ENCODE data around the gene ZNF341.

ZNF341 gene

GRCh38 chr20:33732166-33732970 lies 572 bp downstream of the ZNF341 start:
- peak; percentile 81 for DNase-seq

DNA sequence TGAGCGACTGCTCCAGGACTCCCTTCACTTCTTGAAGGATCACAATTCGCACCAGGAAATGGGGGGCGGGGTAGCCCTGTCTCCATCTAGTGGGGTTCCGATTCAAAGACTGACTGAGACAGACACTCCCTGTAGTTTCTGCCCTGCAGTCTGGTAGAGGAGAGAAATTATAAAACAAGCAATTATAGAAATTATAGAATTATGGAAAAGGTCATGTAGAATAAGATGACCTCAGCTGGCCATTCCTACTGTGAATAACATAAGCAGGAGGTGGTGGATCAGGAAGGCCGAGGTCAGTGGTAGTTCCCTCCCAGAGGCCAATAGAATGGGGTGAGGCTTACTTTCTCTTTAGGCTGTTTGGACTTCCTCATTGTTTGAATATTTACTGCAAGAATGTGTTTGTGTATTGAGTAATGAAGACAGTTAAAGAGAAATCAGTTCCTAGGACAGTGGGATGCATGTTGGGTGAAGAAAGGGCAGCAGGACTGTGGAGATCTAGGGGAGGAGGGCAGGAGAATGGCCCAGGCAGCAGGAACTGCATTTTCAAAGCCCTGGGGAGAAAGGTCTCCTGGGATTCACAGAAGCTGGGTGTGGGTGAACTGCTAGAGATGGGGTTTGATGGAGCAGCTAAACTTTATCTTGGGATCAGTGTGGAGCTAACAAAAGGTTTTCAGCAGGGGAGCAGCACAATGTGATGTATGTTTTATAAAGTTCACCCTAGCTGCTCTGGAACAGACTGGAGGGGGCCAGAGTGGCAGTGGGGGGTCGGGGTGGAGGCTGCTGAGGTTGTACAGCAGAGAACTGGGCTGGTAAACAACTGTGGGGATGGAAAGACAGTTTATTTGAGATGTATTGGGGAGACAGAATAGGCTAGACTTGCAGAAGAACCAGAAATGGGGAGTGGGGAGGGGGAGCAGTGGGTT lies 2.1 kb downstream of the ZNF341 start:
- DNase-seq = peak; percentile 81

- DNase-seq = no peak
These were observed 5.2 kb downstream of the ZNF341 start for GRCh38 chr20:33736962-33737361.

DNA sequence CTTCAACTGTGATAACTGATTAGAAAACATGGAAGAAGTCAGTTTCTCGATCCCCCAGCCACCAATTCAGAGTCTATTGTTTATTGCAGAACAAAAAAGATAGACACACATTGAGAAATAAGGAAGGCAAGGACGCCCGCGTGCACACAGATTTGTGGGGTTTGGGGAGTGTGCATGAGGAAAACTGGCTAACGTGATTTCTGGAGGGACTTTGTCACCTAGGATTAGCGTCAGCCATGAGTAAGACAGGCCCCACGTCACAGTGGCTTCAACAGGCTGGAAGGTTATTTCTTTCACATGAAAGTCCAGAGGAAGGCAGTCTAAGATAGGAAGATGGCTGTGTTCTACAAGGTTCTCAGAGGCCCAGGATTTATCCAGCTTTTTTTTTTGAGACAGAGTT lies 7.7 kb downstream of the ZNF341 start:
- DNase-seq = peak; percentile 24

GRCh38 chr20:33740189-33740588 lies 8.4 kb downstream of the ZNF341 start:
- no peak for DNase-seq

GRCh38 chr20:33744181-33744580 lies 12.4 kb downstream of the ZNF341 start:
- no peak for DNase-seq

DNA sequence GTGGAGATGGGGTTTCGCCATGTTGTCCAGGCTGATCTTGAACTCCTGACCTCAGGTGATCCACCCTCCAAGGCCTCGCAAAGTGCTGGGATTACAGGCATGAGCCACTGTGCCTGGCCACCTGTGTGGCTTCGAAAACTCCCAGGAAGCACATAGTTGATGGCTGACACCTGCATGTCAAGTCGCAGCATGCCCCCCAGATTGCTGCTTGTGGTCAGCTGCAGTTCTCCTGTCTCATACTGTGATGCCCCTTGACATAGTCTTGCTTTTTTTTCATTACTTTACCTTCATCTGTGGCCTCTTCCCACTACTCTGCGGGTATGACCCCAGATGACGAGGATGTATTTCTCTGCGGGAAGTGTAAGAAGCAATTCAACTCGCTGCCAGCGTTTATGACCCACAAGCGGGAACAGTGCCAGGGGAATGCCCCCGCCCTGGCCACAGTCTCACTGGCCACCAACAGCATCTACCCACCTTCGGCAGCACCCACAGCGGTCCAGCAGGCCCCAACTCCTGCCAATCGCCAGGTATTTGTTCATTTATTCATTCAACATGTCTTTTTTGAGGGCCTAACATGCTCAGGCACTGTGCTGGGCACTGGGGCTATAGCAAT lies 13.1 kb downstream of the ZNF341 start:
- DNase-seq = no peak

GRCh38 chr20:33746325-33746998 lies 14.7 kb downstream of the ZNF341 start:
- DNase-seq = no peak

- no peak for DNase-seq
These were observed 20.0 kb downstream of the ZNF341 start for GRCh38 chr20:33751775-33752174.

- DNase-seq = no peak
These were observed 21.3 kb downstream of the ZNF341 start for GRCh38 chr20:33753143-33753542.

DNA sequence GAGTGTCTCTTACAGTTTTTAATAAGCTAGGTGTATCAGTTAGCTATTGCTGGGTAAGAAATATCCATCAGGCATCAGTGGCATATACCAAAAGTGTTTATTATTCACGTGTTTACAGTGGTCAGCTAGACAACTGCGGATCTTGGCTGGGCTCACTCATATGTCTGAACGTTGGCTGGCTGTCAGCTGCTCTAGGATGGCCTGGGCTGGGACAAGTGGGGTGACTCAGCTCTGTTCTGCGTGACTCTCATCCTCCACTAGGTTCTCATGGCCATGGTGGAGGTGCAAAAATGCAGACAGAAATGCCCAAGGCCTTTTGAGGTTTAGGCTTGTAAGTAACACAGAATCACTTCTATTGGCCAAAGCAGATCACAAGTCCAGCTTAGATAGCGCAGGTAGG lies 22.0 kb downstream of the ZNF341 start:
- no peak for DNase-seq

GRCh38 chr20:33755936-33756490 lies 24.2 kb downstream of the ZNF341 start:
- DNase-seq = peak; percentile 3

GRCh38 chr20:33757046-33757445 lies 25.2 kb downstream of the ZNF341 start:
- no peak for DNase-seq

GRCh38 chr20:33757458-33757857 lies 25.7 kb downstream of the ZNF341 start:
- DNase-seq = no peak

DNA sequence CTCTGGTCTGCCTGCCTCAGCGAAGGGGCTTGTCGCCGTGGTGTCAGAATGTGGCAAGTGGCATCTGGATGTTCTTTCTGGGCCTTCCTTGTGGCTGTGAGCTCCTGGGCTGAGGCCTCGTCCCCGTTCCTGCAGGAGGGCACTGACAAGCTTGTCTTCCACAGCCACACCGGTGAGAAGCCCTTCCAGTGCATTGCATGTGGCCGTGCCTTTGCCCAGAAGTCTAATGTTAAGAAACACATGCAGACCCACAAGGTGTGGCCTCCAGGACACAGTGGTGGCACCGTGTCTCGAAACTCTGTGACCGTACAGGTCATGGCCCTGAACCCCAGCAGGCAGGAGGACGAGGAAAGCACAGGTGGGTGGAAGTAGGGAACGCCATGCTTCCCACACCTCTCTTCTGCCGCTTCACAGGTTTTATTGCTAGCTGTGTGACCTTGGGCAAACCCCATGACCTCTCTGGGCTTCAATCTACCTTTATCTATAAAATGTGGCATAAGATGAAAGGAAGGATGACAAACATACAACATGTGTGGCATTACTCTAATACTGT lies 30.0 kb downstream of the ZNF341 start:
- no peak for DNase-seq

GRCh38 chr20:33765099-33765498 lies 33.3 kb downstream of the ZNF341 start:
- no peak for DNase-seq

DNA sequence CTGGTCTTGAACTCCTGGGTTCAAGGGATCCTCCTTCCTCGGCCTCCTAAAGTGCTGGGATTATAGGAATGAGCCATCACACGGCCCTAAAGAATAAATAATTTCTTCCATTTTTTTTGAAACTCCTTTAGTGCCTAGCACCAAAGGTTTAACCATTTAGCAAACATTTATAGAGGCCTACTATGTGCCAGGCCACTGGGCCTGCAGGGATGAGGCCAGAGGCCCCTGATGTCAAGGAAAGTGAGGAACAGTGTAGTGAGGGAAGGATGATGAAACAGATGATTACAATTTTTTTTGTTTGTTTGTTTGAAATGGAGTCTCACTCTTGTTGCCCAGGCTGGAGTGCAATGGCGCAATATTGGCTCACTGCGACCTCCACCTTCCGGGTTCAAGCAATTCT lies 33.8 kb downstream of the ZNF341 start:
- DNase-seq = no peak

- DNase-seq = no peak
These were observed 34.9 kb downstream of the ZNF341 start for GRCh38 chr20:33766686-33767085.

GRCh38 chr20:33767777-33768138 lies 36.0 kb downstream of the ZNF341 start:
- no peak for DNase-seq

DNA sequence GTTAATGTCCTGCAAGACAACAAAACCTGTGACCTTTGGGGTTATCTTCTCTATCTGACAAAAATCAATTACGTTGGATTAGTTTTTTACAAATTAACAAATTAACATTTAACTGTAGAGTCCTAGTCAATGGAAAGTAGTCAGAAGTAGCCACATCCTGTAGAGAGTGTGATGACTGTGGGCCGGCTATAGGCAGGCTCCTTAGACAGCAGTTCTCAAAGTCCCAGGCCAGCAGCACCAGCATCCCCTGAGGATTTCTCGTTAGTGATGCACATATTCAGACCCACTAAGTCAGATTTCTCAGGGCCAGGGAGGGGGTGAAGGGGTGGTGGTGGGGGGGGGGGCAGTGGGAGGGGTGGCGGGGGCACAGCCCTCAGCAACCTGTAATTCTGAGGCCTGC lies 37.2 kb downstream of the ZNF341 start:
- DNase-seq = no peak

DNA sequence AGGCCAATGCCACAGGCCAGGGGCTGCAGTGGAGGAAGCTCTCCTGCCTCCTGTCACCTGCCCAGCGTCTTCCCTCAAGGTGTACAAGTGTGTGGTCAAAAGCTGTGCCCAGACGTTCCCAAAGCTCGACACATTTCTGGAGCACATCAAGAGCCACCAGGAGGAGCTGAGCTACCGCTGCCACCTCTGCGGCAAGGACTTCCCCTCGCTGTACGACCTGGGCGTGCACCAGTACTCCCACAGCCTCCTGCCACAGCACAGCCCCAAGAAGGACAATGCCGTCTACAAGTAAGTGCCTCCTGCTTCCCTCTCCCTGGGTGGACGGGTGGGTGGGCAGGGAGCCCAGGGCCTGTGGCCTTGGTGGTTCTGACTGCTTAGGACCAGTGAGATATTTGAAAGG lies 38.2 kb downstream of the ZNF341 start:
- no peak for DNase-seq

DNA sequence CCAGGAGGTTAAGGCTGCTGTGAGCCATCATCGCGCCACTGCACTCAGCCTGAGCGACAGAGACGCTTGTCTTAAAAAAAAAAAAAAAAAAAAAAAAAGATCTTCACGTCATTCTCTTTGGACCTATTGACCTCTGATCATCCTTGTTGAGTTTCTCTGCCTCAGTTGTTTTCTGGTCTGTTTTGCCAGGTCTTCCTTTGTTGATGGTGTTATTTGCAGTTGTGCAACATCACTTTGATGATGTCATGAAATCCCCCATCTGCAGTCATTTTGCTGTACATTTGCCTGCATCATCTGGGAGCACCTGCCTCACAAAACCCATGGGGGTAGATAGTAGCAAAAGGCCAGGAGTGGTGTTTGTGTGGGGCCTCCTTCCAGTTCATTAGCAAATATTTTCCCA lies 40.1 kb downstream of the ZNF341 start:
- no peak for DNase-seq

Data from MV-4-11 (cell line).